GM12878 (cell line): ENCODE results near the gene OR5K3. TPM values are rescaled to one million over a fixed set of nuclear protein-coding genes. Genes with fewer than 3 reads are reported as not detected.

Source experiments
- ATAC-seq: fragments of 200-7000 bp; cut with Tn5 transposase; 3 replicates; pipeline ENCODE4 v1.9.1; 2020; ENCODE audit warnings: mild to moderate bottlenecking, moderate library complexity
- BruUV-seq: library from RNA; stranded (reverse); fragments of 400-500 nt; replicated peaks from 2 replicates; lab custom pipeline; 2021; lab: Mats Ljungman, UMichigan
- CTCF ChIA-PET: fragments of 300-600 bp; sonication (Branson Sonifier 250); formaldehyde crosslinking; extraction: SDS; loops from one replicate; lab custom pipeline; 2021; ENCODE audit warnings: inconsistent platforms; lab: Yijun Ruan, JAX
- POLR2A ChIA-PET: fragments of 350-600 bp; formaldehyde crosslinking; extraction: SDS; loops from one replicate; lab custom pipeline; 2021; ENCODE audit warnings: inconsistent platforms; lab: Charles Lee
- RAD21 ChIA-PET: fragments of 300-600 bp; sonication (Branson Sonifier 250); formaldehyde crosslinking; loops from one replicate; lab custom pipeline; 2023; ENCODE audit warnings: antibody characterized with exemption; ENCODE audit not compliant: unreplicated experiment; lab: Charles Lee
- SMC1A ChIA-PET: fragments of 300-600 bp; sonication (Branson Sonifier 250); formaldehyde crosslinking; loops from one replicate; lab custom pipeline; 2023; ENCODE audit not compliant: unreplicated experiment, uncharacterized antibody; lab: Charles Lee
- DNase-seq: peaks from one replicate; pipeline ENCODE4 v3.0.0-alpha.2; 2011; ENCODE audit warnings: low read depth, low spot score
- FAIRE-seq: peaks from 3 replicates; lab custom pipeline; 2011; peaks lifted over from hg19 to GRCh38; lab: Jason Lieb, UNC
- H2AFZ ChIP-seq: 2 replicates; pipeline ENCODE4 v1.6.0; 2011; ENCODE audit warnings: low read depth, low read length, control low read depth; ENCODE audit not compliant: control insufficient read depth
- H3K27ac ChIP-seq: 2 replicates; pipeline ENCODE4 v1.5.1; 2011; ENCODE audit warnings: control low read depth; ENCODE audit not compliant: control insufficient read depth, insufficient read depth
- H3K27me3 ChIP-seq, 2 experiments: replicated peaks in 1 of 2; 2 replicates each; pipeline versions ENCODE4 v1.6.0 to v1.6.1; 2011; ENCODE audit warnings: low read length in 1 of 2; ENCODE audit not compliant: control insufficient read depth in 2 of 2, insufficient read depth in 2 of 2
- H3K36me3 ChIP-seq, 2 experiments: 2 replicates each; pipeline ENCODE4 v1.5.1; 2011; ENCODE audit warnings: low read length in 1 of 2; ENCODE audit not compliant: control insufficient read depth in 2 of 2, insufficient read depth in 2 of 2
- H3K4me1 ChIP-seq: 2 replicates; pipeline ENCODE4 v1.6.1; 2011; ENCODE audit warnings: mild to moderate bottlenecking, low read length, moderate library complexity, mixed read lengths; ENCODE audit not compliant: control insufficient read depth, insufficient read depth
- H3K4me2 ChIP-seq: 2 replicates; pipeline ENCODE4 v1.6.0; 2011; ENCODE audit warnings: control low read depth; ENCODE audit not compliant: control insufficient read depth, insufficient read depth
- H3K4me3 ChIP-seq: fragments of 200-600 bp; sonication (generic); 2 replicates; pipeline ENCODE4 v1.5.1; 2016
- H3K79me2 ChIP-seq: 2 replicates; pipeline ENCODE4 v1.6.0; 2011; ENCODE audit warnings: low read length; ENCODE audit not compliant: control insufficient read depth, insufficient read depth
- H3K9ac ChIP-seq: 2 replicates; pipeline ENCODE4 v1.8.0; 2011; ENCODE audit warnings: low read length, control low read depth, mixed read lengths; ENCODE audit not compliant: control insufficient read depth, insufficient read depth
- H3K9me3 ChIP-seq: replicated peaks from 3 replicates; pipeline ENCODE4 v1.5.1; 2011; ENCODE audit warnings: mild to moderate bottlenecking, low read length; ENCODE audit not compliant: control insufficient read depth, insufficient read depth
- H4K20me1 ChIP-seq: 2 replicates; pipeline ENCODE4 v1.6.0; 2011; ENCODE audit not compliant: control insufficient read depth, insufficient read depth
- CREM ChIP-seq: IDR thresholded peaks from 2 replicates; pipeline ENCODE4 v1.6.1; 2014; ENCODE audit warnings: antibody characterized with exemption, low read depth
- CTCF ChIP-seq, 3 experiments: IDR thresholded peaks in 2 of 3; conservative IDR thresholded peaks in 1 of 3; 2 replicates each; pipeline ENCODE4 v1.5.1; 2011; ENCODE audit warnings: low read depth in 3 of 3, low read length in 3 of 3, mild to moderate bottlenecking in 3 of 3, control low read depth in 2 of 3, moderate library complexity in 2 of 3, inconsistent platforms in 1 of 3, mixed read lengths in 1 of 3; ENCODE audit not compliant: control insufficient read depth in 2 of 3, insufficient read depth in 1 of 3; ENCODE audit errors: extremely low read depth in 1 of 3
- E2F4 ChIP-seq: IDR thresholded peaks from 2 replicates; pipeline ENCODE4 v1.6.1; 2012; ENCODE audit warnings: low read depth, low read length, improper control_type of control experiment
- FOXM1 ChIP-seq: IDR thresholded peaks from 2 replicates; pipeline ENCODE4 v1.6.1; 2012; ENCODE audit warnings: low read depth, mild to moderate bottlenecking, inconsistent platforms, low read length, moderate library complexity
- JUNB ChIP-seq: IDR thresholded peaks from 2 replicates; pipeline ENCODE4 v1.6.1; 2016; ENCODE audit warnings: antibody characterized with exemption, mild to moderate bottlenecking
- MYC ChIP-seq: IDR thresholded peaks from 2 replicates; pipeline ENCODE4 v1.6.1; 2011; ENCODE audit warnings: mild to moderate bottlenecking, low read length, moderate library complexity, inconsistent platforms; ENCODE audit not compliant: insufficient read depth, insufficient replicate concordance, insufficient read length, severe bottlenecking
- NFIC ChIP-seq: IDR thresholded peaks from 2 replicates; pipeline ENCODE4 v1.6.1; 2012; ENCODE audit warnings: low read depth, mild to moderate bottlenecking, inconsistent platforms, low read length, moderate library complexity
- RAD21 ChIP-seq: IDR thresholded peaks from 2 replicates; pipeline ENCODE4 v1.6.1; 2011; ENCODE audit warnings: mild to moderate bottlenecking, low read depth, low read length, moderate library complexity; ENCODE audit not compliant: insufficient read depth
- SMC3 ChIP-seq: IDR thresholded peaks from 2 replicates; pipeline ENCODE4 v1.6.1; 2011; ENCODE audit warnings: low read length, improper control_type of control experiment, borderline replicate concordance
- SRF ChIP-seq, 2 experiments: IDR thresholded peaks; 2 replicates each; pipeline ENCODE4 v1.6.1; 2011; ENCODE audit warnings: low read depth in 2 of 2, low read length in 2 of 2, mild to moderate bottlenecking in 1 of 2, moderate library complexity in 1 of 2
- YY1 ChIP-seq: IDR thresholded peaks from 2 replicates; pipeline ENCODE4 v1.6.1; 2011; ENCODE audit warnings: low read depth, mild to moderate bottlenecking, low read length
- ZBTB33 ChIP-seq: fragments of 450-650 bp; IDR thresholded peaks from 2 replicates; pipeline ENCODE4 v1.6.1; 2017; ENCODE audit warnings: mild to moderate bottlenecking
- ZZZ3 ChIP-seq: IDR thresholded peaks from 2 replicates; pipeline ENCODE4 v1.6.1; 2011; ENCODE audit warnings: low read depth; ENCODE audit not compliant: control insufficient read depth, insufficient read length
- WGBS: methylation state at CpG from one replicate; pipeline ENCODE4 v1.1.6; 2016; ENCODE audit warnings: low lambda C conversion rate; ENCODE audit not compliant: insufficient replicate concordance, insufficient coverage; ENCODE audit errors: missing lambda C conversion rate; 5-methylcytosine and 5-hydroxymethylcytosine counted together
- in situ Hi-C: fragments of 300-500 bp; cut with MboI; formaldehyde crosslinking; loops from 9 replicates; pipeline ENCODE4 v1.14.3; 2018; ENCODE audit warnings: mixed read lengths
- intact Hi-C: fragments of 100-400 bp; cut with micrococcal nuclease; formaldehyde crosslinking; loops from one replicate; pipeline ENCODE4 v1.14.2; 2022; ENCODE audit not compliant: unreplicated experiment
- polyA plus RNA-seq, 11 experiments: library from polyadenylated mRNA; depleted of rRNA in 4 of 11; unstranded in 6 of 11; stranded (reverse) in 5 of 11; fragments of >200 nt; fragmentation: Nextera tagmentation in 4 of 11; fragmentation: Illumina TruSeq in 1 of 11; extraction: Ambion mirVana in 4 of 11; extraction: Trizol in 1 of 11; gene quantifications; 1 replicate in 1 of 11; 2 replicates in 10 of 11; pipeline versions ENCODE4 v1.2.1 to v1.2.3, GENCODE V29; 2011 to 2016; ENCODE audit warnings: inconsistent platforms in 2 of 11, missing spikeins in 2 of 11, low read depth in 1 of 11
- total RNA-seq, 4 experiments: library from RNA; depleted of rRNA in 3 of 4; stranded (reverse); fragments of >200 nt in 3 of 4; fragmentation: Illumina TruSeq in 1 of 4; extraction: Trizol in 1 of 4; gene quantifications; 2 replicates each; pipeline versions ENCODE4 v1.2.1 to v1.2.3, GENCODE V29; 2013 to 2021

OR5K3 gene
- total and polyA plus RNA-seq, 10 of the 15 experiments (the other 5 are each of a cell fraction or from before 2014, with no cell fraction given) = 1.6 TPM; not detected in 9

- TF ChIP-seq ZZZ3 (no peak), MYC (no peak), NFIC (no peak)
- TF ChIP-seq, all 136 proteins: peak for 0
These were observed 48.7 kb upstream of the OR5K3 start (continued) for GRCh38 chr3:98341758-98342157.

GRCh38 chr3:98343647-98344507 lies 46.6 kb upstream of the OR5K3 start:
- DNase-seq (no peak), ATAC-seq (peak; percentile 92), FAIRE-seq (peak; percentile 85)
- Histone ChIP-seq H4K20me1 (no peaks in the 10 kb centered on the region), H3K27me3 (no peaks in the 10 kb centered on the region), H3K4me3 (no peak overlapping the region), H3K36me3 (no peaks in the 10 kb centered on the region), H3K4me1 (no peaks in the 10 kb centered on the region), H3K4me2 (no peak overlapping the region), H3K9me3 (no peaks in the 10 kb centered on the region; the same call in 2 of the 3 replicates), H3K79me2 (no peaks in the 10 kb centered on the region), H3K9ac (no peak overlapping the region), H3K27ac (no peak overlapping the region), H2AFZ (no peak overlapping the region)
- in situ Hi-C loops (loop anchor here (25.0 kb wide), 1 partner anchor 468 kb away; no protein-coding TSS in a partner anchor), intact Hi-C loops (loop anchor here (1.0 to 10.0 kb wide), 3 partner anchors 233 to 471 kb away; no protein-coding TSS in a partner anchor)
- TF ChIP-seq CREM (no peak), E2F4 (0 out of 2 replicates have a peak, but pooled peaks have one; percentile 9), YY1 (peak; percentile 63; the same call in 1 of the 2 replicates), CTCF (IDR thresholded peaks at IDR 0.05 in 2 of 3, conservative IDR thresholded peaks at IDR 0.05 in 1 of 3; ENCODE audit: control insufficient read depth in 2 of 3, extremely low read depth in 1 of 3, insufficient read depth in 1 of 3, low read depth in 3 of 3, low read length in 3 of 3) (peak; percentile 70 to 84 (median 80)), SMC3 (peak; percentile 72), FOXM1 (no peak), JUNB (no peak), ZBTB33 (no peak), RAD21 (peak; percentile 67), SRF (IDR thresholded peaks at IDR 0.05; ENCODE audit: low read depth in 2 of 2, low read length in 2 of 2) (0 out of 4 replicates have a peak, but pooled peaks of 1 of the 2 experiments have one; percentile 42)
- ChIA-PET RAD21 (interaction anchor here (0.6 to 3.4 kb wide), 10 partner anchors 10 to 318 kb away, joined by 3 to 24 read pairs (median 3); no protein-coding TSS in a partner anchor), CTCF (interaction anchor here (0.6 to 4.7 kb wide), 39 partner anchors 10 to 482 kb away, joined by 3 to 44 read pairs (median 4); no protein-coding TSS in a partner anchor), POLR2A (interaction anchor here (0.6 kb wide), 1 partner anchor 221 kb away, joined by 3 read pairs; no protein-coding TSS in a partner anchor), SMC1A (interaction anchor here (0.6 to 2.7 kb wide), 18 partner anchors 10 to 306 kb away, joined by 3 to 14 read pairs (median 4); no protein-coding TSS in a partner anchor)
- BruUV-seq = no TSS peak
- 44% methylated on average over 13 of the region's 13 CpGs for WGBS
